ENCODE measurements around the gene FZD1.

DNA sequence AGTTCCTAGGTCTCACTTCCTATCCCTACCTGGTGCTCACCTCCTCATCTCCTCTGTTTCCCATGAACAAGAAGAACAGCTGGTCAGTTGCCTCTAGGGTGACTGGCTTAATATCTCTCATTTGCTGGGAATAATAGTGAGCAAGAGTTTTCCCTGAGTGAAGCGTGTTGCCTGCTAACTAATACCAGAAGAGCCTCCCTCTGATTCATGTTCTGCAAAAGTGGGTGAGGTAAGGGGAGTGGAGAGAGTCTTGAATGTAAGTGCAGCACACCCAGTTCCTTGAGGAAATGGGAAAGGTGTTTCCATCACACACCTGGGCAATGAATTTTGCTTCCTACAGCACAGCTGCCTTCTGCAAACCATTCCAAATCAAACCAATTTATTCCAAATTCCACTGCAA, 29.6 kb downstream of the FZD1 start:
- TF ChIP-seq, protein P1, sequence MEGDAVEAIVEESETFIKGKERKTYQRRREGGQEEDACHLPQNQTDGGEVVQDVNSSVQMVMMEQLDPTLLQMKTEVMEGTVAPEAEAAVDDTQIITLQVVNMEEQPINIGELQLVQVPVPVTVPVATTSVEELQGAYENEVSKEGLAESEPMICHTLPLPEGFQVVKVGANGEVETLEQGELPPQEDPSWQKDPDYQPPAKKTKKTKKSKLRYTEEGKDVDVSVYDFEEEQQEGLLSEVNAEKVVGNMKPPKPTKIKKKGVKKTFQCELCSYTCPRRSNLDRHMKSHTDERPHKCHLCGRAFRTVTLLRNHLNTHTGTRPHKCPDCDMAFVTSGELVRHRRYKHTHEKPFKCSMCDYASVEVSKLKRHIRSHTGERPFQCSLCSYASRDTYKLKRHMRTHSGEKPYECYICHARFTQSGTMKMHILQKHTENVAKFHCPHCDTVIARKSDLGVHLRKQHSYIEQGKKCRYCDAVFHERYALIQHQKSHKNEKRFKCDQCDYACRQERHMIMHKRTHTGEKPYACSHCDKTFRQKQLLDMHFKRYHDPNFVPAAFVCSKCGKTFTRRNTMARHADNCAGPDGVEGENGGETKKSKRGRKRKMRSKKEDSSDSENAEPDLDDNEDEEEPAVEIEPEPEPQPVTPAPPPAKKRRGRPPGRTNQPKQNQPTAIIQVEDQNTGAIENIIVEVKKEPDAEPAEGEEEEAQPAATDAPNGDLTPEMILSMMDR (IDR thresholded peaks at IDR 0.05; ENCODE audit: insufficient read depth, low read depth, low read length): no peak
- TF ChIP-seq EZH2 (IDR thresholded peaks at IDR 0.05; ENCODE audit: insufficient read depth, low read length): no peak

Measured in astrocyte (in vitro differentiated cells and primary cell).